Prostate gland (tissue), 2 donors: ENCODE measurements around the gene PPY.

ENCODE experiments used
- POLR2A ChIP-seq: fragments of 450-650 bp; IDR thresholded peaks from one replicate; pipeline ENCODE4 v1.6.1; 2016; ENCODE audit warnings: antibody characterized with exemption, mild to moderate bottlenecking
- POLR2AphosphoS5 ChIP-seq: sonication (generic); formaldehyde crosslinking; IDR thresholded peaks from one replicate; pipeline ENCODE4 v1.6.1; 2017; ENCODE audit warnings: antibody characterized with exemption
- TF ChIP-seq, protein P1 (sequence below), 4 experiments: fragments of 200-600 bp in 2 of 4; fragments of 450-650 bp in 2 of 4; sonication (generic) in 2 of 4; IDR thresholded peaks; 1 replicate in 3 of 4; 2 replicates in 1 of 4; pipeline ENCODE4 v1.5.1; 2016 to 2019; ENCODE audit warnings: antibody characterized with exemption in 4 of 4, mild to moderate bottlenecking in 2 of 4, moderate library complexity in 2 of 4

DNA sequence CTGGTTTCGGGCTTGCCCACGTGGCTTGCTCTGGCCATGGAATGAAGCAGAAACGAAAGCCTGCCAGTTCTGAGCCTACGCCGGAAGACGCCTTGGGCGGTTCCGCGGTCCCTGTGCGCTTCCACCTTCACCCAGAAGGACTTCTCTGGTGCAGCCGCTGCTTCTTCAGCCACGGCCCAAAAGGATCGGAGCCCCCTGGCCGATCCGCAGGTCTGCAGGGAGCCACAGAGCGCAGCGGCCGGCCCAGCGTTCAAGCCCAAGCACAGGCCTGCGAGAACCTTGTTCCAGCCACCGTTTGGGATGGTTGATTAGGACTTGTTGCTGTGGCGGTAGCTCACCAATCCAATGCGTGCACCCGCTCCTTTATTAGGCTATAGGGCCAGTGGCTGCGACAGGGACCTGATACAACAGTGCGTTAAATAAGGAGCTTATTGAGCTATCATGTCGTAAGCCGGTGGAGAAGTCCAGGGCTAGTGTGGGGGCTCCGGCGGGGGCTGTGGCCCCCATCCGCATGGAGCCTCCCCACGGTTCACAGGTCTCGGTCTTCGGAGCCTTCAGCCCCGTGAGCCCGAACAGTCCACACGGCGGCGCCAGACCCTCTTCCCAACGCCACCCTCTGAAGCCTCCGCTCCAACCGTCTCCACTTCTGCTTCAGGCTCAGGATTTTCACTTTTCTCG, 24.8 kb downstream of the PPY start:
- TF ChIP-seq POLR2A (no peak), POLR2AphosphoS5 (no peak)
- TF ChIP-seq, protein P1, sequence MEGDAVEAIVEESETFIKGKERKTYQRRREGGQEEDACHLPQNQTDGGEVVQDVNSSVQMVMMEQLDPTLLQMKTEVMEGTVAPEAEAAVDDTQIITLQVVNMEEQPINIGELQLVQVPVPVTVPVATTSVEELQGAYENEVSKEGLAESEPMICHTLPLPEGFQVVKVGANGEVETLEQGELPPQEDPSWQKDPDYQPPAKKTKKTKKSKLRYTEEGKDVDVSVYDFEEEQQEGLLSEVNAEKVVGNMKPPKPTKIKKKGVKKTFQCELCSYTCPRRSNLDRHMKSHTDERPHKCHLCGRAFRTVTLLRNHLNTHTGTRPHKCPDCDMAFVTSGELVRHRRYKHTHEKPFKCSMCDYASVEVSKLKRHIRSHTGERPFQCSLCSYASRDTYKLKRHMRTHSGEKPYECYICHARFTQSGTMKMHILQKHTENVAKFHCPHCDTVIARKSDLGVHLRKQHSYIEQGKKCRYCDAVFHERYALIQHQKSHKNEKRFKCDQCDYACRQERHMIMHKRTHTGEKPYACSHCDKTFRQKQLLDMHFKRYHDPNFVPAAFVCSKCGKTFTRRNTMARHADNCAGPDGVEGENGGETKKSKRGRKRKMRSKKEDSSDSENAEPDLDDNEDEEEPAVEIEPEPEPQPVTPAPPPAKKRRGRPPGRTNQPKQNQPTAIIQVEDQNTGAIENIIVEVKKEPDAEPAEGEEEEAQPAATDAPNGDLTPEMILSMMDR (IDR thresholded peaks at IDR 0.05), result peak in 2 of 4 experiments; percentile 31
